Activated T-cell treated with anti-CD3 and anti-CD28 coated beads for 4 hours (primary cell): ENCODE results near the gene SMAD6.
"Not testable (repeated sequence)": the region's sequence is repeated elsewhere in the genome, so short reads cannot be mapped to it uniquely, and the experiment has no call there.

ENCODE experiments used
- DNase-seq: peaks from one replicate; pipeline ENCODE4 v3.0.0-alpha.2; 2020

SMAD6 gene

DNA sequence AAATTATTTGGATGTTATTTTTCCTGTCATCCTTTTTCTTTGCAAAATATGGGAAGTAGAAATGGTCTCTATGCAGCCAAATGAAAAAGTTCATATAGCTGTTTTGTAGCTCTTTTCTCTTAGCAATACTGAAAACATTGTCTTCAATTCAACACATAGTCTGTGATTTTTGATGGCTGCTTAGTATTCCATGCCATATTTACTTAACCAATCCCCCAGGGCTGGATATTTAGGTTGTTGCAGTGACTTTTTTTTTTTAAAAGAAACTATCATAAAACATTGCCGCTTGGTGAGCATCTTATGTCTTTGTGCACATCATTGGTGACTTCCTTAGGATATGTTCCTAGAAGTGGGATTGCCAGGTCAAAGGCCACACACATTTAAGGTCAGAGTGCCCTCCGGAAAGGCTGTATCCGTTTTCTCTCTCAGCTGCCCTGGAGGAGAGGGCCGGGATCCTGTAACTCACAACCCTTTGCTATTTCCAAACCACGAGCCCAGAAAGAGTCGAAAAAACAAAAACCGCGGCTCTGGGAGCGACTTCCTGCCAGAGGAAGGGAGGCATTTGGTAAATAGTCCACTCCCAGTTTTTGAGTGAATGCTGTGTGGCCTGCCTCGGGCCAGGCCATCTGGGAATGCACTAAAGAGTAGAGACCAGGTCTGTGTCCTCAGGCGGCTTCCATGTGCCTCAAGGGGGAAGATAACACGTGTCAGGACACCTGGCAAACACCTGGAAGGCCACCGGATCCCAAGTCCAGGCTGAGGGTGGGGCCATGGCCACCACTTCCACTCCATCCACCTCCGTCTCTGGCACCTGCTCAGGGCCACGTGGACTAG is 41.9 kb downstream of the SMAD6 start:
- DNase-seq = no peak

DNA sequence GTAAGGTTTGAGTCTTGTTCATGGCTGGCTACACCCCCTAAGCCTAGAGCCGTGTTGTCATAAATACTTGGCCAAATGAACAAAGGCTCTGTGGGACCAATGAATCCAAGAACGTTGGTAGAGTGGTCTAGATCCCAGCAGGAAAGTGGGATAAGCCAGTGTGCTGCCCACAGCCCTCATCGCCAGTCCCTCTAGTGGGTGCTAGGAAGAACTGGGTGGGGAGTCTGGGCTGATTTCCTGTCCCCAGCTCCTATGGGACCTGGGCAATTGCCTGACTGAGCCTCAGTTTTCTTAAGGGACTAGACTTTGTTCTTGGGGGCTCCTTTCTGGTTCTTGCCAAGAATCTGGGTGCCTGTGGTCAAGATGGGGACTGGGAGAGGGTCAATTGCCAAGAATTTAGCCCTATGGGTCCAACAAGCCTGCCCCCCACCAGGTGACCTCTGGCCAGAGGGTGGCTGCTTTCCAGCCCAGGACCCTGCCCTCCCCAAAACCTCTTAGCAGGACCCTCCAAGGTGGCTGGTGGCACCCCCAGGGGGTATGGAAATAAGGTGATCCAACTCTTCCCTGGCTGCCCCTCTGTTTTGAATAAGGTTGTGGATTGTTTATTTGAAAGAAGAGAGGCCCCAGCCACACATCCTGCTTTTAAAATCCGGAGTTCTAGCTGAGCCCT is 42.7 kb downstream of the SMAD6 start:
- no peak for DNase-seq

DNA sequence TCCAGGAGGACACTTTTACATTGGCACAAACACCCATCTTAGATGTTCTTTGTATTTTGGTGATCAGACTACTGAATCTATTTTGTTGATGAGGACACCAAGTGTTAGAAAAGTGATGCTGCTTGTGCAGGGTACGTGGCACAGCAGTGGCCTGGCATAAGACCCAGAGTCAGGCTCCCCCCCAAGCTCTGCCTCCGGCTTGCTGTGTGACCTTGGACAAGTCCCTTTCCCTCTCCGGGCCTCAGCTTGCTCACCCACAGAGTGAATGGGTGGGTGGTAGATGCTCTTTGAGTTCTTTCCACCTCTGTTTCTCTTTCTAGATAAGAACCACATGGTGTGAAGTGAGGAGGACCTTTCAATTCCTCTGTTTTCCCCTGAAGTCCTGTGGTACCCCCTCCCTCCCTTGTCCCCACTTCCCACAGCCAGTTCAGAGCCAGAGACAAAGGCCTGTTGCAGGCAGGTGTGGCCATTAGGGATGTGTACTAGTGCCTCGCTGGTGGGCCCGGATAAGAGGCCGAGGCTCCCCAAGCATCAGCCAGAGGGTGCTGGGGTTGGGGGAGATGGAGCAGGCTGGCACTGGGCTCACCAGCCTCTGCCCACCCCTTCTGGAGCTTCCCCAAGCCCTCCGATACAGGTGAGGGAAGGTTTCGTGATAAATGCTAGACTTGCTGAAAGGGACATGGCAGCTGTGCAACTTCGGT is 43.6 kb downstream of the SMAD6 start:
- no peak for DNase-seq

DNA sequence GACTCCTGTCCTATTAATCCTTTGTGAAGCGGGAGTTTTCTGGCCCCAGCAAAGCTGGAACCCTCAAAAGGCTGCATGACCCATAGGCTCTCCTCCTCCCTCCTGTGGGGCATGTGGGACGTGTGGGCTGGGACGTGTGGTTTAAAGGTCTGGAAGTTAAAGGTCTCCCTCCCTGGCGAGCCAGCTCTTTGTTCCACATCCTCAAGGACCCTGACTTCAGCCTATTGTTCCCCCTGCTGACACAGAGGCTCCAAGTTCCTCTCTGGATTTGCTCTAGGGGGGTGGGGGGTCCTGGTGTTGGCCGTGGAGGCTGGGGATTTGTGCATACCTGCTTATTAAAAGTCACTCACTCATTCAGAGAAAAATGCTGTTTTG is 44.2 kb downstream of the SMAD6 start:
- no peak for DNase-seq

DNA sequence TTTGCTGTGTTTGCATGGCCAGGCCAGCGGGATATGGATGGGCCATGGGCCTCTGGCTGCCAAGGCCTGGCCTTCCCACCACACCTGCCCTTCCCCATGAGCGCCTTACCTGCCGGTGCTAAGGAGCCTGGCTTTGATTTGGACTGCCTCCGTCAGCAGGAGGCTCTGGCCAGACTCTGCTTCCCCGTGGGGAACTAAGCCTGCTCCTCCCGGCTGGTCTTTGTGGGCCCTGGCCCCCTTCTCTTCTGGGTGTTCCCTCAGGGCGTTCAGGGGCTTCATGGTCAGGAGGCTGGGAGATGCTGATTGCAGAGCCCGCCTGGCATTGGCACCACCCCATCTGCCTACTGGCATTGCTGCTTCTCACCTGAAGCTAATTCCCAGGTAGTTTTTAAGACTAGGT is 45.2 kb downstream of the SMAD6 start:
- DNase-seq = no peak

DNA sequence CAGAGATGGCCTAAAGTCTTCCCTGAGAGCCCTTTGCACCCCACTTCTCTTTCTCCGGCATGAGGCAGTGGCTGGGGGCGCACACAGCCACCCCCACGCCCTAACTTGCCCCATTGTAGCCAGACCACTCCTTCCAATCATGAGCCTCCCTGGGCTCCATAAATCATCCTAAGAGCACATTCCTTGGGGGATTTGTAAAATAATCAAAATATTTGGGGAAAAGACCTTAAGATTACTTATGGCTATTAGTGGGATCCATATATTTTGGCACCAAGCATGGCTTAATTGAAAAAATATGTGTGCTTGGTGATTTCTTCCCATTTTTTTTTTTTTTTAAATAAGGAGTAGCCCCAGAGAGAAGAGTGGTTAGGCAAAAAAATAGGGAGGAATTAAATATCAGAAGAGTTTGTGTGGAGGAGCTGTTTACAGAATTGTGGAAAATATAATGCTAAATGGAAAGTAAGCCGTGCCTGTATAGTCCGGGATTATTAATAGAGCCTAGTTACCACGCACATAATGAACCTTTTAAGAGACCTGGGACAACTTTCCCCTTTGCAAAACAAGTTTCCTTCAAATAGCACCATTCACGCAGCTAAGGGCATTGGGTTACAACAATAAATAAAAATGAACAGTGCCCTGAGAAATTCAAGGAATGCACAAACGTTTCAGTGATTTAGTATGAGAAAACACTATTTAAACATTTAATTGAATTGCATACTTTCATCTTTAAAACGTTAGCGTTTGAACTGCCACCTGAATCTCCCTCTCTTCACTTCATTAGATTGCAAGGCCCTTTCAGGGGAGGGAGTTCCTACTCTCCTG is 46.1 kb downstream of the SMAD6 start:
- no peak for DNase-seq

DNA sequence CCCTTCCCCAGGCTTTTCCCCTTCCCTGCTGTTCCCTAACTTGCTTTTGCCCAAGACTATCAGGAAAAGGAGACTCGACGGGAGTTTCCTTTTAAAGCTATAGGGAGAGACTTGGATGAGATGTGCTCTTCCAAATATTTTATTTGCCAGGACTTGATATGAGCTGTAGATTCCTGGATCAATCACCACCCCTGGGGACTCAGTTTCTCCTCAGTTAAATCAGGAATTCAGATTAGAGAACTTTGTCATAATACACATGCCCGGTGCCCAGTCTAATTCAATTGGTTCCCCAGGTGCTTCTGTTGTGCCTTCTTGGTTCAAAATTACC is 46.6 kb downstream of the SMAD6 start:
- no peak for DNase-seq

DNA sequence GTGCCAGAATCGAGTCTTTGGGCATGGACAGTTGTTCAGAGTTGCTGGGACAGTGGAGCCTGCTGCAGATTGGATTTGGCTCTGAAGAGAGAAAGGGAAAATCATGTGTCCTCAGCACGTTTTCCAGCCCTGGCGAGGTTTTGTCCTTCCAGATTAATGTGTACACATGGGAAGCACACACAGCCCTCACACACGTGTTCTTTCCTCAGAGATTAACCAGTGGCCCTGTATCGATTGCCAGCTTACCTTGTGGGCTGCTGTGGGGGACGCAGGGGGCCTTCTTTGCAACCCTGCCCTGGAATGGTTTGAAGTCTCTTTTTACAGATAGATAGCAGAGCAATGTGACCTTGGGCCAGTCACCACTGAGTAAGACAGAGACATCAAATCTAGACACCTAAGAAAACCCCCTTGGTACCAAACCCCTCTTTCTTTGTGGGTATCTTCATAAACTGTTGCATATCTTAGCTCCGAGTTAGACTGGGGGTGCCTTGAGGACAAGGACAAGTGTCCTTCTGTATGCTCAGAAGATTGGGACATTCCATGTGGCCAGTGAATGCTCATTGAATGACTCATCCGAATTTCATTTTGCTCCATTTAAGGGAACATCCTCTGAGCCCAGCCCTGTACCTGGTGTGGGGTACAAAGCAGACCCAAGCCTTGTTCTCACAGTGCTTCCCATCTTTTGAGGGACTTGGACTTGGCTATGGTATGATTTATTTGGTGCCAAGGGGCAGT is 48.0 kb downstream of the SMAD6 start:
- no peak for DNase-seq

DNA sequence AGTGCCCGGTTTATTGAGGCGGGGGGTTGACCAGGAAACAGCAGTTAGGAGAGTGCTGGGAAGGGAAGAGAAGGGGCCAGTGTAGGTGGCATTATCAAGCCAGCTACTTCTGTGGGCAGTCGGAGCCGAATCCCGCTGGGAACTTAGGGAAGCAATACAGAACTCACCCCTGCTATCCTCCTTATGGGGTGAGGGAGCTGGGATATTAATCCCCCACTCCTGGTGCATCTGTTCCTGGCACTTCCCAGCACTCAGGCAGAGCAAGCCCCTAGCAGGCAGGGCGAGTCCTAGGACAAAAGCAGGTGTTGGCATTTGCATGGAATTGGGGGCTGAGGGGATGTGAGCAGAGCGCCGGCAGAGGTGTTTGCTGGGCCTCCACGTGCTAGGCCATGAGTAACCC is 48.6 kb downstream of the SMAD6 start:
- no peak for DNase-seq

DNA sequence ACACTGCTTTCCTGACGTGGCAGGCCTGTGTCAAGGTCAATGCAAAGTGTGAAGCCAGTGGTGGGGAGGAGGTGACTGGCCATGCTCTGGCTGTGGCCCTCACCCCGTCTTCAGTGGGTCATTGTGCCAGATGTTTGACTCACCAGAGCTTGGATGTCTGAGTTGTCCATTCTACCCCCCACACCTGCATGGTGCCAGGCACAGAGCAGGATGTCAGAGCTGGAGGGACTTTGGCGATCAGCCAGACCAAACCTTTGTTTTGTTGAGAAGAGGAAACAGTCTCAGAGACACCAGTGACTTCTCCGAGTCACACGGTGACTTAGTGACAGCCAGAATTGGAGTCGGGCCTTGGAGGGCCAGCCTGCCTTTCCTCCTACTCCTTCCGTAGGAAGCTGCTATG is 49.5 kb downstream of the SMAD6 start:
- DNase-seq = no peak

DNA sequence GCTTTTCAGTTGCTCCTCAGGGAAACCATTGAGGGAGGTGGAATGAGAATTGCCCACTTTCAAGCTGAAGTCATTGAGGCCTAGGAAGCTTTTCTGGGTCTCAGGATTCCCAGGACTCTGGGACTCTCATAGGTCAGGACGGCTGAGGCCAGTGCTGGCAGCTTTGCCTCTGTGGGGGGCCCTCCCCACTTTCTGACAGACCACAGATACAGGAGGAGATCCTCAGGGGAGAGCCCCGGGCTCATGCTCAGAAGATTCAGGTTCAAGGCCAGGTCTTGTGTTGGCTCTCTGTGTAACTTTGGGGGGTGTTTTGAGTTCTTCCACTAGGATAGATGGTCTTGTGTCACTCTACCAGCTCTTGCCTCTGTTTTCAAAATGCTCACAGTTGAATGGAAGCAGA is 50.0 kb downstream of the SMAD6 start:
- DNase-seq = no peak

DNA sequence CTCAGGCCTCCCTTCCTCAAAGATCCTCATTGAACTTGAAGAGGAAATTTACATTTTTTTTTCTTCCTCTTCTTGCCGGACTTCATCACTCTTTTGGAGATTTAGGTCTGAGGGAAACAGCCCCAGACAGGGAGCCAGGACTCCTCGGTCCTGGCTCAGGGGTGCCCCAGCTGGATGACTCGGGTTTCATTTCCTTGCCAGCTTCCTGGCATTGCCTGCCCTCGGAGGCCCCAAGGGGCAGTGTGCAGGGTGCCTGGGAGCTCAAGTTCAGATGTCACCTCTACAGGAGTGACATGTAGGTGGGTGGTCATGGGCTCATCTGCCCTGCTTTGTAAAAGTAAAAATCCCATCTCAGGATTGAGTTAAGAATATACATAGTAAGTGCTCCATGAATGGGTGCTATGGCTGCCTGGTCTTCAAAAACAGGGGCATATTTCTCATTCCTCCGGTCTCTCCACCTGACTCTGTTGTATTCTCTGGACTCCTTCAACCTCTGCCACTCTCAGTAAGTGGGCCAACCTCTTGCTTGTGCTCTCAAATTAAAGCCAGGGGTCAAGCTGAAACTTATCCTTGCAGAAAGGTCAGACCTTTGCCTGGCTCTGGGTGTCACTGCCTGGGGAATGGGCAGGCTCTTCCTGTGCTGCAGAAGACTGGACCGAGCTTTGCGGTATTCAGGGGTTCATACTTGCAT is 51.8 kb downstream of the SMAD6 start:
- DNase-seq = no peak

DNA sequence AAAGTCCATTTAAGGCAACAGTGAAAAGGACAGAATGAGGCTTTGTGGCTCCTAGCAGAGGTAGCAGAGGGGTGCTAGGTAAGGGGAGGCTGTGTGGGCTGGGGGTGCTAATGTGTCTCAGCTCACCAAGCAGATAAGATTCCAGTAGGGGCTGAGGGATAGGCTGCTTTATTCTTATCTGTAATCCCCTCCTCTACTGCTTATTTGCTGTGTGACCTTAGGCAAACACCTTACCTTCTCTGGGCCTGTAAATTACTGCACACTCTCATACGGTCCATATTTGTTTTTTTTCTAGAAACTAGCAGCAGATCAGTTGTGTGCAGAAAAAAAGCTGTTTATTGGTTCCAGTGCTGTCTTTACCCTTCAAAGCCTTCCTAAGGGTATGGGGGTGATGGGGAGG is 52.8 kb downstream of the SMAD6 start:
- no peak for DNase-seq

DNA sequence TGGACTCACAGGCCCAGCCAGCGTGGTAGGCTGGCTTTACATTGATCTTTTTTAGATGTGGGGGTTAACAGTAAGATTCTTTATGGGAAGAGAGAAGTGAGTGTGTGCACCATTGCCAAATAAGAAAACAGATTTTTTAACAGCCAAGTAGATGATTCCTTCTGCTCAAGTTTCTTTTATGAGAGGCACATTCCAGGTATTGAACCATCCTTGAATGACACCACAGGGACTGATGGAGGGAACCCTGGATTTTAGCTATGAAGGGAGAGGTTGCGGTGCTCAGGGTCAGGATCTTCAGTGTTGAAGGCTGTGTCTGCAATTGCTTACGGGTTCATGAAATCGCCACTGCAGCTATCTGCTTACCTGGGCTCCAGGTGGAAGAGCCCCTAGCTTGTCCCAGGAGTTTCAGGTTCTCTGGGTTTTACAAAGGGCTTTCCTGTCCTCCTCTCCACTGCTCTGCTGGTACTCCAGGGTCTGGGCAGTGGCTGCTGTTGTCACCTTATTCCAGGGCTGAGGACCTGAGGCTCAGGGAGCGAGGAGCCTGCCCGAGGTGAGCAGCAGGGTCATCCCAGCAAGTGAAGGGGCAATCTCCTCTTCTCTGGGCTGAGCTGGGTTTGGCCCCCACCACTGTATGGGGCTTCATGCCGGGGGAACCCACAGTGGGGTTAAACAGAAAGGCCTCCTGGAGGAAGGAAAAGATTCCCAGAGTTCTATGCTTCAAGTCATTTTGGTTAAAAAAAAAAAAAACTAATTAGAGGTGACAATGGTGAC is 53.4 kb downstream of the SMAD6 start:
- DNase-seq = no peak

DNA sequence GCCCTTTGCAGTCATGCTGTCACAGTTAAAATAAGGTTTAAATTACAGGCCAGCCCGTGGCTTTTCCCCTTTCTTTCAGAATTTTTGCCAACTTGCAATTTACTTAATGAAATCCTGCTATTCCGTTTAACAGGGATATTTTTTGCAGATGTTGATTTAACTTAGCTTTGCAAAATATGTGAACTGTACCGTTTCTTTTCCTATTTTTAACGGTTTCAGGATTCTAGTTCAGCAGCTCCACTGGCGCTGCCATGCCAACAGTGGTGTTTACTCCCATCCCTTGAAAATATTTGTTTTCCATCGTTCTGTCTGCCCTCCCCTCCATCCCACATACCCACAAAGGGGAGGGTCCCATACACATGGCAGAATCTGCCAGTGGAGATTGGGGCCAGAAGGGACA is 54.3 kb downstream of the SMAD6 start:
- DNase-seq = no peak

DNA sequence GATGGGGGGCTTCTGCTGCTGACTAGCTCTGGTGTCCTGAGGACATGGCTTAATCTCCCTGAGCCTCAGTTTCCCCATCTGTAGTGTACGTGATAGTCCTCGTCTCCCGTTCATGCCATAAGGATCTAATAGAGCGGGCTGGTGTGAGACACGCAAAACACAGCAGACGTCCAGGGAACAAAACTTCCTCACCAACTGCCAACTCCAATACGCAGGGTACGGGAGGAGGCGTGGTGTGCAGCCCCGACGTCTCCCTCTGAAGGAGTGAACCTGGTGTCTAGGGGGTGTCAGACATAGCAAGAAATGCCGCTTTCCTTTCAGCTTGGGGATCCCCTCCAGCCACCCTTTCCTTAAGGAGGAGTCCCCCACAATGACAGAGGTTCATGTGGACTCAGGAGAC is 55.0 kb downstream of the SMAD6 start:
- DNase-seq = no peak

DNA sequence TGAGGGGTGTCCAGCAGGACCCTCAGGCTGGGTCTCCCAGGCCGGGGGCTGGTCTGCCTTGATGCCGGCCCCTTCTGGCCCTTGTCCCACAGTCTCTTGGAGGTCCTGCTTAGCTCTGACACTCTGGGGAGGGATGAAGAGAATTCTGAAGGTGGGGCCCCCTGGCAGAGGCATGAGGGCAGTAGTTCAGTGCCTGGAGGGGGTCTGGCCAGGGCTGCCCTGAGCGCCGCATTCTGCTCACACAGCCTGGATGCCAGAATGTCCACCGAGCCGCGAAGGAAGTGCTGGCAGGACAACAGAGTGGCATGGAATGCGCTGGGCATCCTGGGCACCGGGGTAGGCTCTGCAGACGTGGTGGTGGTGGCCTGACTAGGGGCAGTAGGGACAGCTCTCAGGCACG is 55.5 kb downstream of the SMAD6 start:
- DNase-seq = no peak

DNA sequence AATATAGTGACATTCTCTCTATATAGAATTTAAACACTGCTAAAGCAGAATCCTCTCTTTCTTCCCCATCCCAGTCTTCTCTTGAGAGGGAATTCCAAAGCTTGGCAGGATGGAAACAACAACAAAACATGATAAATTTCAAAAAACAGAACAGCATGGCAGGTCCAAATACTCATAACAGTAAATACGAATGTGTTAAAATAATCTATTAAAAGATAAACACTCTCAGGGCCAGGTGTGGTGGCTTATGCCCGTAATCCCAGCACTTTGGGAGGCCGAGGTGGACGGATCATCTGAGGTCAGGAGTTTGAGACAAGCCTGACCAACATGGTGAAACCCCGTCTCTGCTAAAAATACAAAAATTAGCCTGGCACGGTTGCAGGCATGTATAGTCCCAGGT is 56.2 kb downstream of the SMAD6 start:
- DNase-seq = not testable (repeated sequence)

DNA sequence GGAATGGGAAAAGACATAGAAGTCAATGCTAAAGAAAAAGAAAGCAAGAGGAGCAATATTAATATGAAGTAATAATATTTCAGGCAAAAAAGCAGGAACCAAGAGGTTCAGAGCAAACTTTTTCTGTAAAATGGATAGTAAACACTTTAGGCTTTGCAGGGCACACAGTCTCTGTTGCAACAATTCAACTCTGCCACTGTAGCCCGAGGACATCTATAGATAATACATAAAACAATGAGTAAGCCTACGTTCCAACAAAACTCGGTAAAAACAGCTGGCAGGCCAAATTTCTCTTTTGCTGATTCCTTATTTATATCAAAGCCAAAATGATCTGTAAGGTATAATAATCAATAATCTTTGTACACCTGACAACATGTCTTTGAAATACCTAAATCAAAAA is 56.8 kb downstream of the SMAD6 start:
- DNase-seq = no peak

DNA sequence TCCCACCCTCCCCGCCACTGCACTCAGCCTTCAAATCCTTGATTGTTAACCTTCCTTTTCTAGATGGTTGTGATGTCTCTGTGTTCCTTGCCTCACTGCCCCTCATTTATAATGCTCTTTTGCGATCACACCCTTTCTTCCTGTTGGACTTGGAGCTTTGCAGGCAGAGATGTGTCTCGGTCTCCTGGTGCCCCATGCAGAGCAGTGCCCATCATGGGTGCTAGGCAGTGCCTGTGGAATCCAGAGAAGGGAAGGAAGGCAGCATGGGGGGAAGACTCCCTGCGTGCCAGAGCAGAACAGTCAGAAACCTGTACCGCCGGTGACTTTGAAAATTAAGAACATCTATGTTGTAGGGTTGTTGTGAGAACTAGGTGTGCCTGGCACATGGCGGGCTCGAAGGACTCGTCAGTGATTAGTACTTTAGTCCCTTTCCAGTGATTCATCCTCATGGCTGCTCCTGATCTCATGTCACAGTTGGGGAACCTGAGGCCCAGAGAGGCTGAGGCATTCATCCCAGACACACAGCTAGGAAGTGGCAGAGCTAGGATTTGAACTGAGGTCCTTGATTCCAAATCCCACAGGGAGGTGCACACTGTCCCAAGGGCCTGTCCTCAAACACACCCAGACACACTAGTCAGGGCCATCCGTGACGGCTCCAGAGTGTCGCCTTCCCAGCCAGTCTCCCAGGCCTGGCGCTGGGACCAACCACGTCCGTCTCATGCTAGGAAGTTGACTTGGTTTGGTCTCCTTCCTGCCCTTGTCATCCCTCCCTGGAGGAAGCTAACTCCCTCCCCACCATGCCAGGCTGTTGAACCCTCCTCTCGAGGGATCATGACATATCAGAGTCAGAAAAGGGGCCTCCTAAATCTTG is 58.3 kb downstream of the SMAD6 start:
- DNase-seq = no peak
